Thymus (tissue), 11 donors: ENCODE data around the gene KIAA0040. TPM values are rescaled to one million over a fixed set of nuclear protein-coding genes. Genes with fewer than 3 reads are reported as not detected.

Experiments used
- DNase-seq, 9 donors: peaks; one replicate each; pipeline ENCODE4 v3.0.0-alpha.2; 2013; ENCODE audit warnings: low spot score in 9 of 9, low read depth in 6 of 9, missing footprints in 1 of 9
- H3K27ac ChIP-seq, 2 donors: one replicate each; pipeline ENCODE4 v1.5.1; 2013; ENCODE audit warnings: control low read depth in 1 of 2, low read depth in 1 of 2, low read length in 1 of 2, mild to moderate bottlenecking in 1 of 2, moderate library complexity in 1 of 2
- H3K27me3 ChIP-seq, 2 donors: one replicate each; pipeline ENCODE4 v1.5.1; 2013; ENCODE audit warnings: low read length in 1 of 2; ENCODE audit not compliant: control insufficient read depth in 2 of 2, insufficient read depth in 1 of 2
- H3K36me3 ChIP-seq, 2 donors: one replicate each; pipeline ENCODE4 v1.5.1; 2013; ENCODE audit warnings: low read length in 1 of 2, mild to moderate bottlenecking in 1 of 2, moderate library complexity in 1 of 2; ENCODE audit not compliant: control insufficient read depth in 2 of 2, insufficient read depth in 2 of 2
- H3K4me1 ChIP-seq, 2 donors: one replicate each; pipeline ENCODE4 v1.5.1; 2013; ENCODE audit warnings: low read length in 2 of 2; ENCODE audit not compliant: control insufficient read depth in 2 of 2, insufficient read depth in 2 of 2
- H3K4me3 ChIP-seq, 2 donors: one replicate each; pipeline ENCODE4 v1.5.1; 2013; ENCODE audit warnings: low read length in 2 of 2, control low read depth in 1 of 2, mild to moderate bottlenecking in 1 of 2
- H3K9me3 ChIP-seq, 2 donors: one replicate each; pipeline ENCODE4 v1.5.1; 2013; ENCODE audit warnings: low read length in 1 of 2, mild to moderate bottlenecking in 1 of 2; ENCODE audit not compliant: control insufficient read depth in 2 of 2, insufficient read depth in 1 of 2
- WGBS: extraction: QIAGEN DNeasy Blood & Tissue Kit; methylation state at CpG from one replicate; pipeline ENCODE4 v1.1.7; 2013; 5-methylcytosine and 5-hydroxymethylcytosine counted together
- polyA plus RNA-seq: library from polyadenylated mRNA; stranded (reverse); fragments of 200-250 nt; gene quantifications from one replicate; pipeline ENCODE4 v1.2.3, GENCODE V29; 2013
- total RNA-seq: library from RNA; stranded (reverse); fragments of 120-200 nt; gene quantifications from one replicate; pipeline ENCODE4 v1.2.4, GENCODE V29; 2013
- donor health status: healthy.

KIAA0040 gene
- total and polyA plus RNA-seq, 2 donors = 12.7 to 14.4 TPM

- Histone ChIP-seq H3K9me3 (no peaks in the 10 kb centered on the region), H3K4me1 (peaks cover 12 to 30% of the 10 kb centered on the region in 2 donors), H3K4me3 (no peak overlapping the region), H3K27me3 (no peaks in the 10 kb centered on the region), H3K36me3 (peaks cover 8 to 10% of the 10 kb centered on the region in 2 donors), H3K27ac (no peak overlapping the region)
- 98% methylated on average over 2 of the region's 2 CpGs for WGBS
- no peak for DNase-seq
These were observed 12.6 kb downstream of the KIAA0040 start for GRCh38 chr1:175179837-175180590.

- Histone ChIP-seq H3K27ac (no peak overlapping the region), H3K4me1 (peaks cover 12 to 18% of the 10 kb centered on the region in 2 donors), H3K9me3 (no peaks in the 10 kb centered on the region), H3K4me3 (no peak overlapping the region), H3K36me3 (peaks cover 8 to 15% of the 10 kb centered on the region in 2 donors), H3K27me3 (no peaks in the 10 kb centered on the region)
- no peak for DNase-seq
- whole genome bisulfite sequencing = 95% methylated on average over 3 of the region's 3 CpGs
These were observed 14.1 kb downstream of the KIAA0040 start for GRCh38 chr1:175178456-175178855.

DNA sequence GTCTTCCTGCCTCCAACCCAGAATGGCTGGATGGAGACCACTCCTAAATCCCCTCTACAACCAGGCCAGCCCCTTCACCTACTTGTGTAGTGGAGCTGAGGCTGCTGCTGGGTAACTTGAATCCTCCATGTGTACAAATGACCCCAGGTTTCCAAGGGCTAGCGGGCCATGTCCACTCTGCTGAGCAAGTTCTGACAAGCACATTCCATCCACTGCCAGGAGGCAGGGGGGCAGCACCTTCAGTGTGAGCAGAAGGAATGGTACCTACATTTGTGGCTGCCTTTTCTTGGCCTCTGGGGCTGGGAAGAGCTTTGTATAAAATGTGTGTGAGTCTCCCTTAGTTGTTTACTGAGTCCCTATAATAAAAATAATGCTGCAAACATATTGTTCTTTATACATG lies 14.5 kb downstream of the KIAA0040 start:
- WGBS = 98% methylated on average over 1 of the region's 1 CpG

DNA sequence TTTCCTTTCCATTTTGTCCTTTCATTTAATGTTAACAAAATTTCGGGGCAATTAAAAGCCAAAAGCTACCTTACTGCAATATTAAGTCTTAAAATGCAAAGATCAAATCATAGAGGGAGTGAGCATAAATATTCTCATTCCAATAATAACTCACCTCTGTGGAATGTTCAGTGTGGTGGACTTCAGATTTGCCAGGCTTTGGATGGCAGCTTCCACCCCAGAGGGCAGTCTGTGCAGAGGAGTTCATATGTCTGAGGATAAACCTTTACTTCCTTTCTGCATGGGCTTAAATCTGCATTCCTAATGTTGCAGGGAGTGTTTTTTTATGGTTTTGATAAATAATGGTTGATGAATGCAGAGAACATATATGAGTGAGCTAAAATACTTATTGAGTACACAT lies 16.3 kb downstream of the KIAA0040 start:
- H3K9me3 ChIP-seq = no peaks in the 10 kb centered on the region
- no peak overlapping the region for H3K4me3 ChIP-seq
- WGBS = 97% methylated on average over 1 of the region's 1 CpG
- H3K27ac ChIP-seq = no peak overlapping the region
- peaks cover 8 to 15% of the 10 kb centered on the region in 2 donors for H3K36me3 ChIP-seq
- no peak for DNase-seq
- peaks cover 0 to 3% of the 10 kb centered on the region in 2 donors for H3K4me1 ChIP-seq
- H3K27me3 ChIP-seq = no peaks in the 10 kb centered on the region

More for the DNA sequence above, 14.5 kb downstream of the KIAA0040 start:
- Histone ChIP-seq H3K9me3 (no peaks in the 10 kb centered on the region), H3K27ac (no peak overlapping the region), H3K36me3 (peaks cover 8 to 15% of the 10 kb centered on the region in 2 donors), H3K27me3 (no peaks in the 10 kb centered on the region), H3K4me1 (peaks cover 8 to 14% of the 10 kb centered on the region in 2 donors), H3K4me3 (no peak overlapping the region)
- DNase-seq = no peak

- WGBS = 96% methylated on average over 5 of the region's 5 CpGs
- H3K4me1 ChIP-seq = no peaks in the 10 kb centered on the region
- peaks cover 13 to 15% of the 10 kb centered on the region in 2 donors for H3K36me3 ChIP-seq
- no peak overlapping the region for H3K27ac ChIP-seq
- DNase-seq = no peak
- no peak overlapping the region for H3K4me3 ChIP-seq
- no peaks in the 10 kb centered on the region for H3K27me3 ChIP-seq
- H3K9me3 ChIP-seq = no peaks in the 10 kb centered on the region
These were observed 18.1 kb downstream of the KIAA0040 start for GRCh38 chr1:175174309-175175102.

DNA sequence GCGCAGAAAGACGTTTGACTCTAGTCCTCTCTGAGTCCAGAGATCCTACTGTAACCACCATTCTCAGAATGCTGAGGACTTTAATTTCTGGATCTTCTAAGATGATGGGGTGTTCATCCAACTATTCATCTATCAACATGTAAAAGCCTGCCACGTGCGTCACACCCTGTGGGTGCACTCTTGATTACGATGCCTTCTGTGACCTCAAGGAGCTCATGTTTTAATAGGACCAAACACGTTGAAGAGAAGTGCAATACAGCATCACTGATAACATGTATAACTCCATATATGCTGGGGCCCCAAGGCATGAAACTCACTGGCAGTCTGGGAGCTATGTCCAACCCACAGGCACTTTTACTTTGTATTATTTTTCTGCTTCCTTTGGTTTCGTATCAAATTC lies 19.0 kb downstream of the KIAA0040 start:
- H3K27me3 ChIP-seq = no peaks in the 10 kb centered on the region
- no peak overlapping the region for H3K4me3 ChIP-seq
- no peak for DNase-seq
- H3K27ac ChIP-seq = no peak overlapping the region
- WGBS = 97% methylated on average over 7 of the region's 7 CpGs
- H3K9me3 ChIP-seq = no peaks in the 10 kb centered on the region
- no peaks in the 10 kb centered on the region for H3K4me1 ChIP-seq
- H3K36me3 ChIP-seq = peaks cover 13 to 21% of the 10 kb centered on the region in 2 donors

- Histone ChIP-seq H3K27ac (no peak overlapping the region), H3K9me3 (no peaks in the 10 kb centered on the region), H3K27me3 (no peaks in the 10 kb centered on the region), H3K4me1 (no peaks in the 10 kb centered on the region), H3K36me3 (peaks cover 13 to 20% of the 10 kb centered on the region in 2 donors), H3K4me3 (no peak overlapping the region)
- DNase-seq = no peak
- WGBS = 99% methylated on average over 3 of the region's 3 CpGs
These were observed 20.1 kb downstream of the KIAA0040 start for GRCh38 chr1:175172503-175172902.

DNA sequence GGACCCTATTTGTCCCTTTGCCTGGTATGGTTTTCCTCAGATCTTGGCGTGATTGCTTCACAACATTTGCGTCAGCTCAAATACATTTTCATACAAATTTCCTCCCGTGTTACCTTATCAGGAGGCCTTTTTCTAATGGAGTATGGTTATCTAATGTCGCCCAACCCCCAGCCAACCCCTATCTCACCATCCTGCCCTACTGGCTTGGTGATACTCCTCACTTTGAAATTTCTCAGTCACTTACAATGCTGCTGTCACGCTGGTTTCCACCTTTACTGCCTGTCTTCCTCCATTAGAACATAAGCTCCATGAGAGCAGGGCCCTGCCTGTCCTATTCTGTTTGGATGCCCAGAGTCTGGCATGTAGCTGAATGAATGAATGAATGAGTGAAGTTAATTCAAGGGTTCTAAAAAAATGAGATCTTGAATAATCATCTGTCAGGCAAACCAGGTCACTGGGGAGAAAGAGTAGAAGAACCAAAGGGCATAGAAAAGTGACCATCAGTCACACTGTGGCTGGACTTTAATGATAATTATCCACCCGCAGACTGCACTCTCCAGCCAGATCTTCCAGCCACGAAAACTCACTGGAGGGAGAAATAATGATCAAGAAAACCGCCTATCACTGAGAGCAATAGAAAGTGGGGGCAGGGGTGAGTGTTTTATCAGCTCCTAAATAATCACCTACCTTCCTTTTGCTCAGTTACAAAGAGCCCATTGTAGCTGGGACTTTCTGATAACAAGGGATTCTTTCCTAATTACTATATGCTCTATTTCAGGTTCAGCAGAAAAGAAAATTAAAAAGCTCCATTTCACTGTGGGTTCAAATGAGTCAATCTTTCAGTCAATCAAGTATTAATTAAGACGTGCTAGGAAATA lies 21.3 kb downstream of the KIAA0040 start:
- Histone ChIP-seq H3K27ac (no peak overlapping the region), H3K27me3 (no peaks in the 10 kb centered on the region), H3K4me3 (no peak overlapping the region), H3K36me3 (peaks cover 12 to 23% of the 10 kb centered on the region in 2 donors), H3K4me1 (no peaks in the 10 kb centered on the region), H3K9me3 (no peaks in the 10 kb centered on the region)
- no peak for DNase-seq
- 97% methylated on average over 9 of the region's 9 CpGs for WGBS
